Esophagus mucosa (tissue), 1 donor: ENCODE measurements around the gene JAZF1. TPM values are rescaled to one million over a fixed set of nuclear protein-coding genes. Genes with fewer than 3 reads are reported as not detected.
"Not testable (repeated sequence)": the region's sequence is repeated elsewhere in the genome, so short reads cannot be mapped to it uniquely, and the experiment has no call there.

Experiments
- ATAC-seq: fragments of 200-7000 bp; cut with Tn5 transposase; one replicate; pipeline ENCODE4 v1.9.1; 2020
- total RNA-seq: library from RNA; stranded (reverse); gene quantifications from one replicate; pipeline ENCODE4 v1.2.4, GENCODE V29; 2023
- donor health status: DM: yes; HTN: yes; CAD: no.

JAZF1 gene
- total RNA-seq, 1 donor from 2014 or later: 3.1 TPM

DNA sequence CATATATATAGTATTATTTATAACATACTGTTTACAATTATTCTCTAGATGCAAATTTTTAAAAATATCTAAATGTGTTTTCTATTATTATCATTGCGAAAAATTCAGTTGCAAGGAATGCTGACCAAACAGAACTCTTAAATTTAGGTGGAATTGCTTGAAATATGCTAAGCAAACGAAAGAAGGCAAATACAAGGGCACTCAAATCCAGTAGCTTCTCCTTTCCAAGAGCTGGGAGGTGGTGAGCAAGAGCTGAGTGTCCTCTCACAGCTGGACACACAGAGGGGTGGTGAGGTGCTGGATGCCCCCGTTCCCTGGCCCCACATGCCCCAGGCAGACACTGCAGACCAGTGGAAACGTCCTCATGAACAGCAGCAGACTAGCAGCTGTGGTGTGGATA lies 274.6 kb downstream of the JAZF1 start:
- no peak for ATAC-seq

GRCh38 chr7:27901028-27901760 lies 279.4 kb downstream of the JAZF1 start:
- ATAC-seq: no peak

DNA sequence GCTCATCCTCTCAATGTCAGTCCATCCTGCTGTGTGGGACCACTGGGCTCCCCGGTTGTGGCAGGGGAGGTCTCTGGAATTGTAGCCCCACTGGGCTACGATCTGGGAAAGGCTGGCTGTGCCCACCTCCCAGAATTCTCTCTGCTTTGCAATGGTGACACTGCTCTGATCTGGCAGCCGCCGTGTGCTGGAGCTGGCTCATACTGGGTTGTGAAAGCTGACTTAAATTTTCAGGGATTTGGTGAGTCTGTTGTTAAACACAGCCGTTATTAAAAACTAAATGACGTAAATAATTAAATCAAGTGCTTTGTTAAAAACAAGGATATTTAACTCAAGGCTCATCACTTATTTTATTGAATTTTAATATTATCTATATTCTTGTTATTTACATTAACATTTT lies 280.6 kb downstream of the JAZF1 start:
- no peak for ATAC-seq

DNA sequence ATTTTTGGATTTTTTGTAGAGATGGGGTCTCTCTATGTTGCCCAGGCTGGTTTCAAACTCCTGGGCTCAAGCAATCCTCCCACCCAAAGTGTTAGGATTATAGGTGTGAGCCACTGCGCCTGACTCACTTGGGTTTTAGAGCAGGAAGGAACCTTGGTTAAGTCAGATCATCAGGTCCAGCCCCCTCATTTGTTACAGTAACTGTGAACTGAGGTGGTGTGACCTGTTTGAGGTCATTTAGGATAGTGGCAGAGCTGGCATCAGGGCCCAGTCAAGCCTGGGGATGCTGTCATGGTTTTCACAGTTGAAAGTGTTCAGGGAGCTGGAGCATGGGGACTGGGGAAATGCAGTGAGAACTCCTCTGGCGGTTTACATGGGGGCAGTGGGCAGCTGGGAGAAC lies 281.0 kb downstream of the JAZF1 start:
- peak; percentile 65 for ATAC-seq

GRCh38 chr7:27897441-27897847 lies 283.2 kb downstream of the JAZF1 start:
- no peak for ATAC-seq

- ATAC-seq: no peak
Measured at GRCh38 chr7:27897001-27897400, 283.6 kb downstream of the JAZF1 start.

- no peak for ATAC-seq
Measured at GRCh38 chr7:27895551-27895950, 285.0 kb downstream of the JAZF1 start.

- ATAC-seq: no peak
Measured at GRCh38 chr7:27890205-27890849, 290.3 kb downstream of the JAZF1 start.

GRCh38 chr7:27889800-27890199 lies 290.8 kb downstream of the JAZF1 start:
- ATAC-seq: no peak

- ATAC-seq: no peak
Measured at GRCh38 chr7:27888736-27889135, 291.9 kb downstream of the JAZF1 start.

GRCh38 chr7:27886710-27887109 lies 293.9 kb downstream of the JAZF1 start:
- not testable (repeated sequence) for ATAC-seq

- no peak for ATAC-seq
Measured at GRCh38 chr7:27885652-27886051, 294.9 kb downstream of the JAZF1 start.

DNA sequence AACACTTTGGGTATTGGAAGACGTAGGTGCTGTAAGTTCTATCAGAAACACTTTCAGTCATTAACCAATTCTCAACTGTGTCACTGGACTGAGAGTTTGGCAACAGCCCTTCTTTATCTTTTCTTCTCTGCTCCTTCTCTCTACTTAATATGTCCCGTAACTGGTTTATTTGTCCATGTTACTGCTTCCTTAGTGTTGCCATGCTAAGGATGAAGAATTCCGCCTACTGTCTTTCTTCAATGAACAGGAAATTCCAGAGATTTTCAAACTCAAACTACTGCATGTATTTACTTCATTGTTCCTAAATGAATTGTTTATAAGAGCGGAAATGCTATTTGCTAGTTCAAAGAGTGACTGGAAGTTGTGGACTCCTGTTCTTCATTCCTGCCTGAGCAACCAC lies 296.9 kb downstream of the JAZF1 start:
- no peak for ATAC-seq

GRCh38 chr7:27876756-27877155 lies 303.8 kb downstream of the JAZF1 start:
- ATAC-seq: no peak

DNA sequence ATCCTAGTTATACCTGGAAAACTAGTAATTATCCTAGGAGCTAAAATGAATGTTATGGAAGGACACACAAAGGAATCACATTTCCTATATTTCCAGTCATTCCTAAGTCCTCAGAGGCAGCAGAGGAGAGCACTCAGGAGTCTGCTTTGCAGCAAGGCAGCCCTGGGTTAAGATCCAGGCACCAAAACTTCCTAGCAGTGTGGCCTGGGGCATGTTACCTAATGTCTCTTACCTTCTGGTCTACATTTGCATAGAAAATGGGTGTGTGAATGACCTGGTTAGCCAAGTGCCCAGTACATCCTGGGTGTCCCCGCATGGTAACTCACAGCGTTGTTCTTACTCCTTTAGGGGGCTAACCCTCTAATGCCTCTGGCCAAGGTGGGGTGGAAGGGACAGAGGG lies 304.8 kb downstream of the JAZF1 start:
- ATAC-seq: no peak

- no peak for ATAC-seq
Measured at GRCh38 chr7:27875061-27875460, 305.5 kb downstream of the JAZF1 start.

- ATAC-seq: no peak
Measured at GRCh38 chr7:27873981-27874957, 306.3 kb downstream of the JAZF1 start.

- no peak for ATAC-seq
Measured at GRCh38 chr7:27872356-27873275, 308.0 kb downstream of the JAZF1 start.

DNA sequence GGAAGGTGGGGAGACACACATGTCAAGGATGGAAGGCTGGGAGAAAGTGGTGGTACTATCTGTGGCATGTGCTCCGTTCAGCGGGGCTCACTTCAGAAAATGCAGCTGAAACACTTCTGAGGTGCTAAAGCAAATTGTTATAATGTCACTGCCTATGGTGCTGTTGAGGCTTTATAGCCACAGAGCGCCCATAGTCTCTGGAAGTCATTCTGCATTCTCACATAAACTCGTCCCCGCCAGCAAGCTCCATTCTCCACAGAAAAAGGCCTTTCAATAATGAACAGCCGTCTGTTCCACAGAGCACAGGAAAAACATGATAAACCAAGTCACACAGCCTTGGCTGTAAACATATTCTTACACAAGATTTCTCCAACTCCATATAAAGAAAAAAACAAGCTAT lies 308.7 kb downstream of the JAZF1 start:
- ATAC-seq: no peak

DNA sequence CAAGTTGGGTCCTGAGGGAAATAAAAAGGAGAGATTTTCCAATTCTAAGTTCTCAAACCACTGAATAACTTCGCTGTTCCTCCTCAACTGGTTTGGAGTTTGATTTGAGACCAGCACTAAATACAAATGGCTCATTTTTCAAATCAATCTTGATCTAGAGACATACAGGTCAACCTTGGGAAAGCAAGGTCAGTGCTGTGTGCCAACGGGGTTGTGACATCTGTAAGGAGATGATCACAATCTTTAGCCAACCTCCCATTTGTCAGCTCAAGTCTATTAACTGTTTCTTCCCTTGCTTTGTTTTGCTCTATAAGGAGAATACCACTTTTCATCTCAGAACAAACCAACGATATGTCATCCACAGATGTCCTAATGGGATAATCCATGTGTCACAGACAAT lies 309.5 kb downstream of the JAZF1 start:
- ATAC-seq: no peak

DNA sequence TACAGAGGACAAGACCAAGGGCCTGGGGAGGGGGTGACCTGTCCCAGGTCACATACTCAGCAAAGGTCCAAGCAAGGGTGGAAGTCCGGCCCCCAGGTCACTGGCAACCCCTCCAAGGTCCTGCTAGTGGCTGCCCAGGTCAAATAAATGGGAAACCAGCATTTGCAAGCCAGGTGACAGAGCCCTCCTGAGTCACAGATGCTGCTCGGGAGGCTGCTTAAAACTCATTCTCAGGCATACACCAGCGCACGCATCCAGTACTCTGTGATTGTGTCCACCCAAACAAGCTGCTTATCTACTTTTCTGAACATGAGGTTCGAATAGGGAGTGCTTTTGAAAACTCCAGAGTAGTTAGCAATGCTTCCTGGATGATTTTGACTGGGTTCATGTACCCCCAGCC lies 310.0 kb downstream of the JAZF1 start:
- no peak for ATAC-seq

DNA sequence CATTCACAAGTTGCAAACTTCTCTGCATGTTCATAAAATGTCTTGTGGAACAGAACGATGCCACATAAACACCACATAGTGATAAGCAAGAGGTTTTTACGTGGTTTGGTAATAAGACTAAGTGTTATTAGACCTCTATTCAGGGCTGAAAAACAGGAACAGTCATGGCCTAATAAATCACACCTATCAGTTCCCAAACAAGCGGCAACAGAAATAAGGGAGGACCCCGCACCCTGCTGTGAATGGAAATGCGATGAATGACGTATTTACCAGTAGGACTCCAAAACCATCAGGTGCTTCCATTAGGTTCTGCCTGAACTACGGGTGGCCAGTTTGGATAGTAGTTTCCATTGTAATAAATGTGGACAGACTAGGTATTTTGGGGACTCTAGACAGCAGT lies 311.5 kb downstream of the JAZF1 start:
- no peak for ATAC-seq
